ENCODE measurements around the gene SLC37A1. TPM values are rescaled to one million over a fixed set of nuclear protein-coding genes. Genes with fewer than 3 reads are reported as not detected.

SLC37A1 gene
- total and polyA plus RNA-seq, 10 donors, result 6.9 to 31.4 (median 23.2) TPM

DNA sequence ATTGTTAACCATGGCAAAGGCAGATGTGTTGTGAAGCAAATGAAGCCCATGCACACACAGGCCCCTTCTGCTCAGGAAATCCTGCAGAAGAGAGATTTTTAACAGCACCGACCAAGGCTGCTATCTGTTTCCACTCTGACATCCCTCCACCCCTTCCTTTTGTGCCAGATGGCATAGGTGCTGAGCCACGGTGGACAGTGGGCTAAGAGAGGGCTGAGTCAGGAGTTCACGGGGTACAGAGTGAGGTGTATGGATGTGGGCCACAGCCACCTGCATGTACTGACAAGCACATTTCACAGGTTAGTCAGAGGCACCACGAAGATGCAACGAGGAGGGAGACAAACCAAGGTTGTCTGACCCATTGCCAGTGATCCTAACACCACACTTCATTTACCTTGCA lies 27.1 kb upstream of the SLC37A1 start:
- no peak for TF ChIP-seq POLR2A (IDR thresholded peaks at IDR 0.05)
- TF ChIP-seq, protein P1, sequence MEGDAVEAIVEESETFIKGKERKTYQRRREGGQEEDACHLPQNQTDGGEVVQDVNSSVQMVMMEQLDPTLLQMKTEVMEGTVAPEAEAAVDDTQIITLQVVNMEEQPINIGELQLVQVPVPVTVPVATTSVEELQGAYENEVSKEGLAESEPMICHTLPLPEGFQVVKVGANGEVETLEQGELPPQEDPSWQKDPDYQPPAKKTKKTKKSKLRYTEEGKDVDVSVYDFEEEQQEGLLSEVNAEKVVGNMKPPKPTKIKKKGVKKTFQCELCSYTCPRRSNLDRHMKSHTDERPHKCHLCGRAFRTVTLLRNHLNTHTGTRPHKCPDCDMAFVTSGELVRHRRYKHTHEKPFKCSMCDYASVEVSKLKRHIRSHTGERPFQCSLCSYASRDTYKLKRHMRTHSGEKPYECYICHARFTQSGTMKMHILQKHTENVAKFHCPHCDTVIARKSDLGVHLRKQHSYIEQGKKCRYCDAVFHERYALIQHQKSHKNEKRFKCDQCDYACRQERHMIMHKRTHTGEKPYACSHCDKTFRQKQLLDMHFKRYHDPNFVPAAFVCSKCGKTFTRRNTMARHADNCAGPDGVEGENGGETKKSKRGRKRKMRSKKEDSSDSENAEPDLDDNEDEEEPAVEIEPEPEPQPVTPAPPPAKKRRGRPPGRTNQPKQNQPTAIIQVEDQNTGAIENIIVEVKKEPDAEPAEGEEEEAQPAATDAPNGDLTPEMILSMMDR (IDR thresholded peaks at IDR 0.05 in 8 of 11, conservative IDR thresholded peaks at IDR 0.05 in 3 of 11), result no peak
- TF ChIP-seq POLR2AphosphoS5 (IDR thresholded peaks at IDR 0.05), result no peak
- Histone ChIP-seq H3K36me3 (no peaks in the 10 kb centered on the region), H3K27me3 (replicated peaks in 1 of 7) (peaks cover 0 to 29% (median 0%) of the 10 kb centered on the region in 7 donors), H3K9me3 (no peaks in the 10 kb centered on the region), H3K27ac (no peak overlapping the region), H3K4me3 (no peak overlapping the region), H3K4me1 (no peaks in the 10 kb centered on the region)
- intact Hi-C loops (cut with DNase I; ENCODE audit: low total_unique reads), result no loop called here
- no peak for DNase-seq
- WGBS, 5 donors, result 11 to 25% (median 19%) methylated on average over 5 of the region's 5 CpGs

DNA sequence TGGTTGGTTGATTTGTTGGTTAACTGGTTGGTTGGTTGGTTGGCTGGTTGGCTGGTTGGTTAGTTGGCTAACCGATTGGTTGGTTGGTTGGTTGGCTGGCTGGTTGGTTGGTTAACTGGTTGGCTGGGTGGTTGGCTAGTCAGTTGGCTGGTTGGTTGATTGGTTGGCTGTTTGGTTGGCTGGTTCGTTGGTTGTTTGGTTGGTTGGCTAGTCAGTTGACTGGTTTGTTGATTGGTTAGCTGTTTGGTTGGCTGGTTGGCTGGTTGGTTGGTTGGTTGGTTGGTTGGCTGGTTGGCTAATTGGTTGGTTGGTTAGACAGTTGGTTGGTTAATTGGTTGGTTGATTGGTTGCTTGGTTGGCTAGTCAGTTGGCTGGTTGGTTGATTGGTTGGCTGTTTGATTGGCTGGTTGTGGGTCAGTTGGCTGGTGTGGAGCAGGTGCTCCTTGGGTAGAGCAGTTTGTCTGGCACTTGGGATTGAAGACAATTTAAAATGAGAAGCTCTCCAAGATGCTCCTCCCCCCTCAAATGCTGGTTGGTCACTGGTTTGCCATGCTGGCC lies 24.6 kb upstream of the SLC37A1 start:
- DNase-seq, result no peak
- Histone ChIP-seq H3K4me3 (no peak overlapping the region), H3K27me3 (replicated peaks in 1 of 7) (peaks cover 0 to 38% (median 0%) of the 10 kb centered on the region in 7 donors), H3K27ac (no peak overlapping the region), H3K4me1 (peaks cover 0 to 5% (median 0%) of the 10 kb centered on the region in 6 donors), H3K9me3 (no peaks in the 10 kb centered on the region), H3K36me3 (no peaks in the 10 kb centered on the region)
- 63 to 94% (median 79%) methylated on average over 2 of the region's 2 CpGs for WGBS, 5 donors
- no peak for TF ChIP-seq POLR2AphosphoS5 (IDR thresholded peaks at IDR 0.05)
- TF ChIP-seq, protein P1 (IDR thresholded peaks at IDR 0.05 in 8 of 11, conservative IDR thresholded peaks at IDR 0.05 in 3 of 11), result no peak
- TF ChIP-seq POLR2A (IDR thresholded peaks at IDR 0.05), result no peak
- intact Hi-C loops (cut with DNase I; ENCODE audit: low total_unique reads), result no loop called here

DNA sequence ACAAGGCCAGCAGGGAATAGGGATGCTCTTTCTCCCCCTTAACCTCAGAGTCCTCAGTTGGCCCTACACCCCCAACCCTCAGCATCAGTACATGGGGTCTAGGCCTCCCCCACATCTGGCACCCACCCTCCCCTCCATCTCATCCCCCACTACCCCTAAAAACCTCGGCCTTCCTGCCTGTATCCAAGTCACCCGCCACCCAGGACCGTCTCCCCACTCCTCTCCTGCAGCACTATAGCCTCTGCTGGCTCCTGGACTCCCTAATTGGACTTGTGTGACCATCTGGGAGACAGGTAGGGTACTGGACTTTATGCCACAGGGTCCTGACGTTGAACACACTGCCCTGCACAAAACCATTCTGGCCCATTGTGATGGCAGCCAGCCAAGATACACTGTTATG lies 23.7 kb upstream of the SLC37A1 start:
- Histone ChIP-seq H3K4me3 (no peak overlapping the region), H3K36me3 (no peaks in the 10 kb centered on the region), H3K9me3 (no peaks in the 10 kb centered on the region), H3K27me3 (replicated peaks in 1 of 7) (peaks cover 0 to 38% (median 0%) of the 10 kb centered on the region in 7 donors), H3K27ac (no peak overlapping the region), H3K4me1 (peaks cover 0 to 6% (median 0%) of the 10 kb centered on the region in 6 donors)
- intact Hi-C loops (cut with DNase I; ENCODE audit: low total_unique reads), result no loop called here
- TF ChIP-seq POLR2AphosphoS5 (IDR thresholded peaks at IDR 0.05) (no peak), POLR2A (IDR thresholded peaks at IDR 0.05) (no peak)
- TF ChIP-seq, protein P1 (IDR thresholded peaks at IDR 0.05 in 8 of 11, conservative IDR thresholded peaks at IDR 0.05 in 3 of 11), result no peak
- DNase-seq, result no peak
- WGBS, 5 donors, result 74 to 95% (median 80%) methylated on average over 4 of the region's 4 CpGs

DNA sequence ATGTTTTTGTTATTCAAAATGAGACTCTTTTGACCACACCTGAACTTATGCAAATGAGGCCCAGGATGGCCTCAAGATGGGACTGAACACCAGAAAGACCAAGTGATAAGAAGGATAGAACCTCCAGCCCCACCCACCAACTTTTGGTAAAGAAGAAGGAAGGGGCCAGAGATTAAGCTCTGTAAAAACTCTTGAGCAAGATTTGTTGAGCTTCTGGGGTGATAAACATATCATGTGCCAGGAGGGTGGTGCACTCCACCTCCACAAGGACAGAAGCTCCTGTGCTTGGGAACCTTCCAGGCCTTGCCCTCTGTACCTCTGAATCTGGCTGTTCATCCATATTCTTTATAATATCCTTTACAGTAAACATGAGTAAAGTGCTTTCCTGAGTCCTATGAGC lies 22.9 kb upstream of the SLC37A1 start:
- TF ChIP-seq POLR2A (IDR thresholded peaks at IDR 0.05) (no peak), POLR2AphosphoS5 (IDR thresholded peaks at IDR 0.05) (no peak)
- TF ChIP-seq, protein P1 (IDR thresholded peaks at IDR 0.05 in 8 of 11, conservative IDR thresholded peaks at IDR 0.05 in 3 of 11), result no peak
- no peak for DNase-seq
- no peak overlapping the region for H3K27ac ChIP-seq
- H3K9me3 ChIP-seq, result no peaks in the 10 kb centered on the region
- H3K4me1 ChIP-seq, result peaks cover 0 to 13% (median 4%) of the 10 kb centered on the region in 6 donors
- peaks cover 0 to 32% (median 0%) of the 10 kb centered on the region in 7 donors for H3K27me3 ChIP-seq (replicated peaks in 1 of 7)
- no peaks in the 10 kb centered on the region for H3K36me3 ChIP-seq
- intact Hi-C loops (cut with DNase I; ENCODE audit: low total_unique reads), result no loop called here
- H3K4me3 ChIP-seq, result no peak overlapping the region

Data from spleen (tissue), 11 donors.